Mesendoderm (in vitro differentiated cells): ENCODE data around the gene SCAMP5.

ENCODE experiments used
- DNase-seq: peaks from one replicate; pipeline ENCODE4 v3.0.0; 2013
- H2AK5ac ChIP-seq: 2 replicates; pipeline ENCODE4 v1.6.1; 2013; ENCODE audit warnings: low read length, inconsistent platforms
- H2BK120ac ChIP-seq: 2 replicates; pipeline ENCODE4 v1.6.1; 2013; ENCODE audit warnings: low read depth, mild to moderate bottlenecking, low read length, moderate library complexity, mixed read lengths
- H2BK15ac ChIP-seq: replicated peaks from 2 replicates; pipeline ENCODE4 v1.6.1; 2013; ENCODE audit warnings: low read depth, mild to moderate bottlenecking, moderate library complexity
- H2BK5ac ChIP-seq: 2 replicates; pipeline ENCODE4 v1.6.1; 2013; ENCODE audit warnings: low read length, inconsistent platforms
- H3K18ac ChIP-seq: 2 replicates; pipeline ENCODE4 v1.6.1; 2013; ENCODE audit warnings: mild to moderate bottlenecking, low read length, mixed read lengths
- H3K23ac ChIP-seq: one replicate; pipeline ENCODE4 v1.6.1; 2013; ENCODE audit warnings: low read length
- H3K27ac ChIP-seq: 2 replicates; pipeline ENCODE4 v1.5.1; 2013; ENCODE audit warnings: low read depth, mild to moderate bottlenecking, inconsistent platforms, low read length, moderate library complexity
- H3K27me3 ChIP-seq: 2 replicates; pipeline ENCODE4 v1.6.1; 2013; ENCODE audit warnings: low read length, control low read depth, mild to moderate bottlenecking, inconsistent platforms; ENCODE audit not compliant: insufficient read depth, poor library complexity
- H3K36me3 ChIP-seq: 2 replicates; pipeline ENCODE4 v1.6.1; 2013; ENCODE audit warnings: low read length, inconsistent platforms; ENCODE audit not compliant: control insufficient read depth, insufficient read depth
- H3K4ac ChIP-seq: one replicate; pipeline ENCODE4 v1.6.1; 2013; ENCODE audit warnings: low read depth, mild to moderate bottlenecking, low read length, moderate library complexity
- H3K4me1 ChIP-seq: 2 replicates; pipeline ENCODE4 v1.6.1; 2013; ENCODE audit warnings: low read depth, low read length, inconsistent platforms; ENCODE audit not compliant: control insufficient read depth
- H3K4me2 ChIP-seq: 2 replicates; pipeline ENCODE4 v1.6.1; 2013; ENCODE audit warnings: low read length
- H3K4me3 ChIP-seq: 2 replicates; pipeline ENCODE4 v1.5.1; 2013; ENCODE audit warnings: mild to moderate bottlenecking, low read length
- H3K56ac ChIP-seq: one replicate; pipeline ENCODE4 v1.6.1; 2013; ENCODE audit warnings: low read length
- H3K79me1 ChIP-seq: 2 replicates; pipeline ENCODE4 v1.6.1; 2013; ENCODE audit warnings: low read length, inconsistent platforms
- H3K79me2 ChIP-seq: 2 replicates; pipeline ENCODE4 v1.6.1; 2013; ENCODE audit warnings: mild to moderate bottlenecking, low read length; ENCODE audit not compliant: control insufficient read depth, insufficient read depth
- H3K9ac ChIP-seq: 2 replicates; pipeline ENCODE4 v1.6.1; 2013; ENCODE audit warnings: low read length, inconsistent platforms
- H4K5ac ChIP-seq: one replicate; pipeline ENCODE4 v1.6.1; 2013; ENCODE audit warnings: low read length
- H4K8ac ChIP-seq: one replicate; pipeline ENCODE4 v1.6.1; 2013; ENCODE audit warnings: low read depth, mild to moderate bottlenecking, control low read depth, low read length, moderate library complexity
- WGBS: extraction: QIAGEN DNeasy Blood & Tissue Kit; methylation state at CpG from one replicate; pipeline ENCODE4 v1.1.7; 2013; ENCODE audit warnings: low lambda C conversion rate, missing lambda C conversion rate; ENCODE audit not compliant: insufficient coverage; ENCODE audit errors: extremely low coverage; 5-methylcytosine and 5-hydroxymethylcytosine counted together

Gene SCAMP5

GRCh38 chr15:75056036-75056435, 60.7 kb downstream of the SCAMP5 start:
- Histone ChIP-seq H3K36me3 (no peaks in the 10 kb centered on the region), H3K79me2 (no peaks in the 10 kb centered on the region), H2BK5ac (no peak overlapping the region), H3K79me1 (no peaks in the 10 kb centered on the region), H3K4ac (no peak overlapping the region), H3K27me3 (no peaks in the 10 kb centered on the region), H3K4me1 (peaks cover 7% of the 10 kb centered on the region), H2AK5ac (no peak overlapping the region), H2BK15ac (no peak overlapping the region), H3K27ac (no peak overlapping the region), H3K23ac (no peak overlapping the region), H3K56ac (no peak overlapping the region), H4K5ac (no peak overlapping the region), H3K4me3 (no peak overlapping the region), H3K9ac (no peak overlapping the region), H3K18ac (no peak overlapping the region), H4K8ac (no peak overlapping the region), H3K4me2 (no peak overlapping the region), H2BK120ac (no peak overlapping the region)
- no CpG with 5 or more reads among the region's 7 CpGs for WGBS
- no peak for DNase-seq

- Histone ChIP-seq H3K4ac (no peak overlapping the region), H3K79me1 (no peaks in the 10 kb centered on the region), H4K8ac (no peak overlapping the region), H3K9ac (peak overlapping the region; percentile 13), H3K36me3 (no peaks in the 10 kb centered on the region), H2BK5ac (no peak overlapping the region), H3K27me3 (no peaks in the 10 kb centered on the region), H3K4me3 (no peak overlapping the region), H3K79me2 (no peaks in the 10 kb centered on the region), H3K4me1 (peaks cover 7% of the 10 kb centered on the region), H3K18ac (no peak overlapping the region), H2BK15ac (no peak overlapping the region), H3K27ac (no peak overlapping the region), H2BK120ac (no peak overlapping the region), H3K23ac (no peak overlapping the region), H4K5ac (no peak overlapping the region), H3K4me2 (no peak overlapping the region), H3K56ac (no peak overlapping the region), H2AK5ac (peak overlapping the region; percentile 45)
- DNase-seq: peak; percentile 96
- WGBS: no CpG with 5 or more reads among the region's 4 CpGs
Measured at GRCh38 chr15:75058127-75058905, 63.0 kb downstream of the SCAMP5 start.

- Histone ChIP-seq H3K27ac (no peak overlapping the region), H3K79me1 (no peaks in the 10 kb centered on the region), H3K4me1 (peaks cover 7% of the 10 kb centered on the region), H2AK5ac (no peak overlapping the region), H3K9ac (no peak overlapping the region), H3K56ac (no peak overlapping the region), H4K8ac (no peak overlapping the region), H3K79me2 (no peaks in the 10 kb centered on the region), H3K4ac (no peak overlapping the region), H2BK120ac (no peak overlapping the region), H2BK15ac (no peak overlapping the region), H3K27me3 (no peaks in the 10 kb centered on the region), H3K36me3 (no peaks in the 10 kb centered on the region), H2BK5ac (no peak overlapping the region), H3K4me3 (no peak overlapping the region), H3K4me2 (no peak overlapping the region), H3K23ac (no peak overlapping the region), H3K18ac (no peak overlapping the region), H4K5ac (no peak overlapping the region)
- no CpG with 5 or more reads among the region's 5 CpGs for WGBS
- DNase-seq: no peak
Measured at GRCh38 chr15:75059607-75060006, 64.2 kb downstream of the SCAMP5 start.

- DNase-seq: no peak
- H3K9ac ChIP-seq: no peak overlapping the region
Measured at GRCh38 chr15:75061272-75061671, 65.9 kb downstream of the SCAMP5 start.

GRCh38 chr15:75062706-75063105, 67.3 kb downstream of the SCAMP5 start:
- Histone ChIP-seq H3K18ac (no peak overlapping the region), H2BK120ac (no peak overlapping the region), H3K4me3 (no peak overlapping the region), H3K23ac (no peak overlapping the region), H3K36me3 (no peaks in the 10 kb centered on the region), H3K56ac (no peak overlapping the region), H3K79me1 (no peaks in the 10 kb centered on the region), H4K8ac (no peak overlapping the region), H4K5ac (no peak overlapping the region), H2BK5ac (no peak overlapping the region), H2BK15ac (no peak overlapping the region), H3K4ac (no peak overlapping the region), H3K4me1 (peaks cover 7% of the 10 kb centered on the region), H3K4me2 (no peak overlapping the region), H3K9ac (no peak overlapping the region), H2AK5ac (no peak overlapping the region), H3K27me3 (no peaks in the 10 kb centered on the region), H3K79me2 (no peaks in the 10 kb centered on the region), H3K27ac (no peak overlapping the region)
- DNase-seq: no peak
- no CpG with 5 or more reads among the region's 3 CpGs for WGBS

More at GRCh38 chr15:75061272-75061671, 65.9 kb downstream of the SCAMP5 start:
- Histone ChIP-seq H4K8ac (no peak overlapping the region), H3K4ac (no peak overlapping the region), H2BK5ac (no peak overlapping the region), H3K4me2 (no peak overlapping the region), H3K27me3 (no peaks in the 10 kb centered on the region), H3K79me1 (no peaks in the 10 kb centered on the region), H3K23ac (no peak overlapping the region), H4K5ac (no peak overlapping the region), H3K27ac (no peak overlapping the region), H2AK5ac (no peak overlapping the region), H3K4me3 (no peak overlapping the region), H3K18ac (no peak overlapping the region), H3K79me2 (no peaks in the 10 kb centered on the region), H2BK120ac (no peak overlapping the region), H3K36me3 (no peaks in the 10 kb centered on the region), H3K4me1 (peaks cover 7% of the 10 kb centered on the region), H3K56ac (no peak overlapping the region), H2BK15ac (no peak overlapping the region)

GRCh38 chr15:75063338-75063737, 68.0 kb downstream of the SCAMP5 start:
- no peak overlapping the region for H3K4ac ChIP-seq
- no peak overlapping the region for H3K18ac ChIP-seq
- WGBS: no CpG with 5 or more reads among the region's 4 CpGs
- H3K27ac ChIP-seq: no peak overlapping the region
- H3K4me3 ChIP-seq: no peak overlapping the region
- H3K23ac ChIP-seq: no peak overlapping the region
- H4K5ac ChIP-seq: no peak overlapping the region
- H2BK5ac ChIP-seq: no peak overlapping the region
- no peak overlapping the region for H2AK5ac ChIP-seq
- H3K56ac ChIP-seq: no peak overlapping the region
- no peaks in the 10 kb centered on the region for H3K79me1 ChIP-seq
- no peaks in the 10 kb centered on the region for H3K36me3 ChIP-seq
- H3K79me2 ChIP-seq: no peaks in the 10 kb centered on the region
- no peak overlapping the region for H3K4me2 ChIP-seq
- H4K8ac ChIP-seq: no peak overlapping the region
- peaks cover 4% of the 10 kb centered on the region for H3K4me1 ChIP-seq
- no peaks in the 10 kb centered on the region for H3K27me3 ChIP-seq
- no peak for DNase-seq
- H2BK15ac ChIP-seq: no peak overlapping the region
- no peak overlapping the region for H3K9ac ChIP-seq
- H2BK120ac ChIP-seq: no peak overlapping the region
